Neural progenitor cell (in vitro differentiated cells): ENCODE results near the gene KLRC4.

Experiments
- EZH2 ChIP-seq: fragments of 200-600 bp; sonication (generic); IDR thresholded peaks from 2 replicates; pipeline ENCODE4 v1.6.1; 2017; ENCODE audit warnings: antibody characterized with exemption, mild to moderate bottlenecking, moderate library complexity
- TF ChIP-seq, protein P1 (sequence below): fragments of 200-600 bp; sonication (generic); IDR thresholded peaks from 2 replicates; pipeline ENCODE4 v1.5.1; 2017; ENCODE audit warnings: antibody characterized with exemption, mild to moderate bottlenecking

DNA sequence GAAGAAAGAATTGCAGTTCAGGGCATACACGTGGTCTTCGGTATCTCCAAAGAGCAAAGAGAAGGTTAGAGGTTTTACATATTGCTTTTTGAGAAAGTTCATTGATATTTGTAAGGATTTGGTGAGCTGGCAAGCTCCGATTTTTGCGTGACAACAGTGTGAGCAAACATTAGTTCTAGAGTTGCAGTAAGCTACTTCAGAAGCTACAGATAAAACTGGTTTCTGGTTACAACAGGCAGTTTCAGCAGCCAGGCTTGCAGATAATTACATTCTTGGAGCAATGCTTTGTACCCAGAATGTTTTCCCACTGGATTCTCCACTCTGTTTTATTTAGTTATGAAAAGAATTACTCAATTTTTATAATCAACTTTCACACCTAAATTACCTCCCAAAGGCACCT, 47.9 kb downstream of the KLRC4 start:
- TF ChIP-seq, protein P1, sequence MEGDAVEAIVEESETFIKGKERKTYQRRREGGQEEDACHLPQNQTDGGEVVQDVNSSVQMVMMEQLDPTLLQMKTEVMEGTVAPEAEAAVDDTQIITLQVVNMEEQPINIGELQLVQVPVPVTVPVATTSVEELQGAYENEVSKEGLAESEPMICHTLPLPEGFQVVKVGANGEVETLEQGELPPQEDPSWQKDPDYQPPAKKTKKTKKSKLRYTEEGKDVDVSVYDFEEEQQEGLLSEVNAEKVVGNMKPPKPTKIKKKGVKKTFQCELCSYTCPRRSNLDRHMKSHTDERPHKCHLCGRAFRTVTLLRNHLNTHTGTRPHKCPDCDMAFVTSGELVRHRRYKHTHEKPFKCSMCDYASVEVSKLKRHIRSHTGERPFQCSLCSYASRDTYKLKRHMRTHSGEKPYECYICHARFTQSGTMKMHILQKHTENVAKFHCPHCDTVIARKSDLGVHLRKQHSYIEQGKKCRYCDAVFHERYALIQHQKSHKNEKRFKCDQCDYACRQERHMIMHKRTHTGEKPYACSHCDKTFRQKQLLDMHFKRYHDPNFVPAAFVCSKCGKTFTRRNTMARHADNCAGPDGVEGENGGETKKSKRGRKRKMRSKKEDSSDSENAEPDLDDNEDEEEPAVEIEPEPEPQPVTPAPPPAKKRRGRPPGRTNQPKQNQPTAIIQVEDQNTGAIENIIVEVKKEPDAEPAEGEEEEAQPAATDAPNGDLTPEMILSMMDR = no peak
- TF ChIP-seq EZH2 = no peak
